ENCODE results near the gene LMF2. TPM values are rescaled to one million over a fixed set of nuclear protein-coding genes. Genes with fewer than 3 reads are reported as not detected.

LMF2 gene
- total RNA-seq, 1 experiment from 2014 or later: 37.3 TPM

DNA sequence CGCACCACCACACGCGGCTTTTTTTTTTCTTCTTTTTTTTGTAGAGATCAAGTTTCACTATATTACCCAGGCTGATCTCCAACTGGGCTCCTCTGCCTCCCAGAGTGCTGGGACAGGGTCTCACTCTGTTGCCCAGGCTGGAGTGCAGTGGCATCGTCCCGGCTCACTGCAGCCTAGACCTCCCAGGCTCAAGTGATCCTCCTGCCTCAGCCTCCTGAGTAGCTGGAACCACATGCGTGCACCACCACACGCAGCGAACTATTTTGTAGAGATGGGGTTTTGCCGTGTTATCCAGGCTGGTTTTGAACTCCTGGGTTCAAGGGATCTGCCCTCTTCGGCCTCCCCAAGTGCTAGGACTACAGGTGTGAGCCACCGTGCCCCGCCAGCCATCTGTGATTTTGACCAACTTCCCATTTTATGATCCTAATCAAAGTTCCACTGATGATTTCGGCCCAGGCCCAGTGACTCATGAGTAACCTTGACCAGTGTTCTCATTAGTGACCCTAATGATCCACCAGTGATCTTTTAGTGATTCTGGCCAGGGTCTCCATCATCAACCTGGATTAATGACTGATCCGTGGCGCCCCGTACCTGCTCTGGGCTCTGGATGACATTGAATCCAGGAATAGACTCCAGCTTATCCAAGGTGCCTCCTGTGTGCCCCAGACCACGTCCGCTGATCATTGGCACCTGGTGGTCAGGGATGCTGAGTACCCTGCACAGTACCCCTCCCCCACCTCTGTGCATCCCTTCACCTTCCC lies 20.6 kb upstream of the LMF2 start:
- DNase-seq: no peak
- BruUV-seq (replicated peaks): no TSS peak
- peaks cover 69% of the 10 kb centered on the region for H3F3A ChIP-seq (ENCODE audit: insufficient read depth, low read depth)
- no peaks in the 10 kb centered on the region for H3K9me3 ChIP-seq (ENCODE audit: insufficient read depth, low read depth)
- ChIA-PET CTCF (no interaction called here), POLR2A (ENCODE audit: unreplicated experiment) (interaction anchor here (0.6 kb wide), 1 partner anchor 58 kb away, joined by 4 read pairs; no protein-coding TSS in a partner anchor)
- H3K79me2 ChIP-seq (ENCODE audit: low read depth): peaks cover 16% of the 10 kb centered on the region
- TF ChIP-seq, protein P1, sequence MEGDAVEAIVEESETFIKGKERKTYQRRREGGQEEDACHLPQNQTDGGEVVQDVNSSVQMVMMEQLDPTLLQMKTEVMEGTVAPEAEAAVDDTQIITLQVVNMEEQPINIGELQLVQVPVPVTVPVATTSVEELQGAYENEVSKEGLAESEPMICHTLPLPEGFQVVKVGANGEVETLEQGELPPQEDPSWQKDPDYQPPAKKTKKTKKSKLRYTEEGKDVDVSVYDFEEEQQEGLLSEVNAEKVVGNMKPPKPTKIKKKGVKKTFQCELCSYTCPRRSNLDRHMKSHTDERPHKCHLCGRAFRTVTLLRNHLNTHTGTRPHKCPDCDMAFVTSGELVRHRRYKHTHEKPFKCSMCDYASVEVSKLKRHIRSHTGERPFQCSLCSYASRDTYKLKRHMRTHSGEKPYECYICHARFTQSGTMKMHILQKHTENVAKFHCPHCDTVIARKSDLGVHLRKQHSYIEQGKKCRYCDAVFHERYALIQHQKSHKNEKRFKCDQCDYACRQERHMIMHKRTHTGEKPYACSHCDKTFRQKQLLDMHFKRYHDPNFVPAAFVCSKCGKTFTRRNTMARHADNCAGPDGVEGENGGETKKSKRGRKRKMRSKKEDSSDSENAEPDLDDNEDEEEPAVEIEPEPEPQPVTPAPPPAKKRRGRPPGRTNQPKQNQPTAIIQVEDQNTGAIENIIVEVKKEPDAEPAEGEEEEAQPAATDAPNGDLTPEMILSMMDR (conservative IDR thresholded peaks at IDR 0.05): no peak
- TF ChIP-seq EZH2 (IDR thresholded peaks at IDR 0.05; ENCODE audit: low read depth): no peak
- H3K36me3 ChIP-seq (ENCODE audit: low read depth): peaks cover 5% of the 10 kb centered on the region
- peak overlapping the region; percentile 94; the same call in 1 of the 2 replicates for H3K4me2 ChIP-seq
- no peak overlapping the region for H3K27ac ChIP-seq
- no peak overlapping the region for H2AFZ ChIP-seq
- H3K9me2 ChIP-seq (ENCODE audit: insufficient read depth): no peaks in the 10 kb centered on the region
- peaks cover 30% of the 10 kb centered on the region for H3K4me1 ChIP-seq (replicated peaks; ENCODE audit: insufficient read depth)
- H3K4me3 ChIP-seq: no peak overlapping the region
- H4K20me1 ChIP-seq (ENCODE audit: insufficient read depth): peaks cover 16% of the 10 kb centered on the region
- intact Hi-C loops (cut with micrococcal nuclease; ENCODE audit: unreplicated experiment): loop anchor here (2.0 kb wide), 2 partner anchors 55 to 93 kb away; partner anchors contain the start of gene CHKB
- H3K27me3 ChIP-seq (ENCODE audit: insufficient read depth, low read depth): no peaks in the 10 kb centered on the region

DNA sequence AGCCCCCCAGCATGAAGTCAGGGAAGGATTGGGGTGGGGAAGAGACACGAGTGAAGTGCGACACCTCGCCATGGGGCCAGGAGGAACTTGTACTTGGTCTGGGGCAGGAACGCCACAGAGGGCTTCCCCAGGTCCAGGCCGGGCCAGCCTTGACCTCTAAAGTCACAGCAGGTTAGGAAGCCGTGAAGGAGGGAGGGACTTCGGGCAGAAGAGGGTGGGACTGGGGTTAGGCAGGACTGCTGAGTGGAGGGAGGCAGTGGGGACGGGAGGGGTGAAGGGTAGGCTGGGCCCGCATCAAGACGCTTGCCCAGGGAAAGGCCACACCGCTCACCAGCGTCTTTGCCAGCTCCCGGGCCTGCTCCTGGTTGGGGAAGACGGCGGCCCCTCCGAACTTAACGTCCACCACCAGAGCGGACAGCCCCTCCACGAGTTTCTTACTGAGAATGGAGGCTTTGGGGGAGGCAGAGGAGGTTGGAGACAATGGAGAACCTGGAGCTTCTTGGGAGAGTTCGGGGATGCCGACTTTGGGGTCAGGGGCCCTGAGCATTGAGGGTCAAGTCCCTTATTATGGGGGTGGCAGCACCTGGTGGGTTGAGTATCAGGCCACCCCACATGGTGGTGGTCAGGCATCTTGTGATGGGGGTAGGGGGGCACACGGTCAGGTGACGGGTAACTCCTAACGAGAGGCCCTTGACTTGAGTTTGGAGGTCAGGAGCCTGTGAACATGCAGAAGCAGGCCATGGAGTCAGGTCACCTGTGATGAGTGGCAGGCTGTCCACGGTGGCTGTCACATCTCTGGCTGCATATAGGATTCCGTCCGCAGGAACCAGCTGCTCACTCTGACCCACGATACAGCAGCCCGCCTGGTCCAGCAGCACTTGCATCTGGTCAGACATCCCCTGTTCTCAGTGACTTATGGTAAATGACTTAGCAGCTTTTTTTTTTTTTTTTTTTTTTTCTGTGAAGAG lies 19.6 kb upstream of the LMF2 start:
- intact Hi-C loops (cut with micrococcal nuclease; ENCODE audit: unreplicated experiment): loop anchor here (2.0 kb wide), 2 partner anchors 56 to 94 kb away; partner anchors contain the start of gene CHKB
- CTCF ChIA-PET: interaction anchor here (0.6 kb wide), 3 partner anchors 56 to 378 kb away, joined by 4 to 9 read pairs (median 5); no protein-coding TSS in a partner anchor
- H3K36me3 ChIP-seq (ENCODE audit: low read depth): peaks cover 5% of the 10 kb centered on the region
- POLR2A ChIA-PET (ENCODE audit: unreplicated experiment): no interaction called here
- TF ChIP-seq, protein P1 (conservative IDR thresholded peaks at IDR 0.05): no peak
- TF ChIP-seq EZH2 (IDR thresholded peaks at IDR 0.05; ENCODE audit: low read depth): no peak
- no peaks in the 10 kb centered on the region for H3K9me3 ChIP-seq (ENCODE audit: insufficient read depth, low read depth)
- peaks cover 24% of the 10 kb centered on the region for H4K20me1 ChIP-seq (ENCODE audit: insufficient read depth)
- peak; percentile 75 to 77 for DNase-seq
- H3K9me2 ChIP-seq (ENCODE audit: insufficient read depth): no peaks in the 10 kb centered on the region
- peaks cover 64% of the 10 kb centered on the region for H3F3A ChIP-seq (ENCODE audit: insufficient read depth, low read depth)
- peak overlapping the region; percentile 96 for H3K4me3 ChIP-seq
- peak overlapping the region; percentile 94 for H3K4me2 ChIP-seq
- H3K27ac ChIP-seq: peak overlapping the region; percentile 56
- H3K27me3 ChIP-seq (ENCODE audit: insufficient read depth, low read depth): no peaks in the 10 kb centered on the region
- peaks cover 23% of the 10 kb centered on the region for H3K79me2 ChIP-seq (ENCODE audit: low read depth)
- peaks cover 23% of the 10 kb centered on the region for H3K4me1 ChIP-seq (replicated peaks; ENCODE audit: insufficient read depth)
- BruUV-seq (replicated peaks): no TSS peak
- H2AFZ ChIP-seq: peak overlapping the region; percentile 85
